ENCODE data around the gene TMEM233. TPM values are rescaled to one million over a fixed set of nuclear protein-coding genes. Genes with fewer than 3 reads are reported as not detected.

Gene TMEM233
- total RNA-seq, 2 donors from 2014 or later = not detected

- H3K36me3 ChIP-seq (ENCODE audit: control insufficient read depth, insufficient read depth, low read length) = peaks cover 48% of the 10 kb centered on the region
- TF ChIP-seq CTCF (conservative IDR thresholded peaks at IDR 0.05) = no peak
- H3K27ac ChIP-seq (ENCODE audit: low read depth, low read length) = no peak overlapping the region
- 91 to 97% methylated on average over 3 to 4 of the region's 4 CpGs for WGBS, 2 experiments (ENCODE audit: insufficient coverage in 1 of 2, insufficient read length in 1 of 2)
- Mint-ChIP-seq H3K4me3 (no peak overlapping the region), H3K36me3 (ENCODE audit: low read depth) (peaks cover 53% of the 10 kb centered on the region), H3K27me3 (ENCODE audit: insufficient read depth) (no peaks in the 10 kb centered on the region), H3K9me3 (no peaks in the 10 kb centered on the region), H3K27ac (no peak overlapping the region), H3K4me1 (peaks cover 2% of the 10 kb centered on the region)
- H3K27me3 ChIP-seq (ENCODE audit: control insufficient read depth, insufficient read depth, low read length, poor library complexity, severe bottlenecking) = no peaks in the 10 kb centered on the region
- no peaks in the 10 kb centered on the region for H3K4me1 ChIP-seq (ENCODE audit: control insufficient read depth, insufficient read depth, low read length)
- H3K9me3 ChIP-seq (ENCODE audit: control insufficient read depth, low read length) = no peaks in the 10 kb centered on the region
- no peak overlapping the region for H3K9ac ChIP-seq (ENCODE audit: extremely low read depth, low read length, poor library complexity, severe bottlenecking)
- no peak overlapping the region for H3K4me3 ChIP-seq (ENCODE audit: low read length)
- DNase-seq = no peak
Measured at GRCh38 chr12:119685375-119685774, 91.8 kb downstream of the TMEM233 start.

GRCh38 chr12:119686355-119686754, 92.8 kb downstream of the TMEM233 start:
- Histone ChIP-seq H3K36me3 (ENCODE audit: control insufficient read depth, insufficient read depth, low read length) (peaks cover 47% of the 10 kb centered on the region), H3K4me3 (ENCODE audit: low read length) (no peak overlapping the region), H3K4me1 (ENCODE audit: control insufficient read depth, insufficient read depth, low read length) (no peaks in the 10 kb centered on the region), H3K27ac (ENCODE audit: low read depth, low read length) (no peak overlapping the region), H3K9me3 (ENCODE audit: control insufficient read depth, low read length) (no peaks in the 10 kb centered on the region), H3K27me3 (ENCODE audit: control insufficient read depth, insufficient read depth, low read length, poor library complexity, severe bottlenecking) (no peaks in the 10 kb centered on the region), H3K9ac (ENCODE audit: extremely low read depth, low read length, poor library complexity, severe bottlenecking) (no peak overlapping the region)
- H3K36me3 Mint-ChIP-seq (ENCODE audit: low read depth) = peaks cover 51% of the 10 kb centered on the region
- peak; percentile 36 for DNase-seq
- no peaks in the 10 kb centered on the region for H3K9me3 Mint-ChIP-seq
- no peak overlapping the region for H3K27ac Mint-ChIP-seq
- H3K4me3 Mint-ChIP-seq = no peak overlapping the region
- peaks cover 2% of the 10 kb centered on the region for H3K4me1 Mint-ChIP-seq
- H3K27me3 Mint-ChIP-seq (ENCODE audit: insufficient read depth) = no peaks in the 10 kb centered on the region
- 91 to 96% methylated on average over 10 to 12 of the region's 12 CpGs for WGBS, 2 experiments (ENCODE audit: insufficient coverage in 1 of 2, insufficient read length in 1 of 2)
- TF ChIP-seq CTCF (conservative IDR thresholded peaks at IDR 0.05) = no peak

- H3K27me3 Mint-ChIP-seq (ENCODE audit: insufficient read depth) = no peaks in the 10 kb centered on the region
Measured at GRCh38 chr12:119686776-119687175, 93.2 kb downstream of the TMEM233 start.

More at GRCh38 chr12:119686776-119687175, 93.2 kb downstream of the TMEM233 start:
- H3K4me1 ChIP-seq (ENCODE audit: control insufficient read depth, insufficient read depth, low read length) = no peaks in the 10 kb centered on the region
- peaks cover 44% of the 10 kb centered on the region for H3K36me3 ChIP-seq (ENCODE audit: control insufficient read depth, insufficient read depth, low read length)
- H3K9ac ChIP-seq (ENCODE audit: extremely low read depth, low read length, poor library complexity, severe bottlenecking) = no peak overlapping the region
- no peak overlapping the region for H3K27ac ChIP-seq (ENCODE audit: low read depth, low read length)
- Mint-ChIP-seq H3K36me3 (ENCODE audit: low read depth) (peaks cover 49% of the 10 kb centered on the region), H3K9me3 (no peaks in the 10 kb centered on the region), H3K27ac (no peak overlapping the region), H3K4me1 (peaks cover 2% of the 10 kb centered on the region), H3K4me3 (no peak overlapping the region)
- TF ChIP-seq CTCF (conservative IDR thresholded peaks at IDR 0.05) = no peak
- H3K9me3 ChIP-seq (ENCODE audit: control insufficient read depth, low read length) = no peaks in the 10 kb centered on the region
- no peak overlapping the region for H3K4me3 ChIP-seq (ENCODE audit: low read length)
- 92 to 97% methylated on average over 8 to 13 of the region's 13 CpGs for WGBS, 2 experiments (ENCODE audit: insufficient coverage in 1 of 2, insufficient read length in 1 of 2)
- H3K27me3 ChIP-seq (ENCODE audit: control insufficient read depth, insufficient read depth, low read length, poor library complexity, severe bottlenecking) = no peaks in the 10 kb centered on the region
- DNase-seq = peak; percentile 45

Measured in endodermal cell (in vitro differentiated cells).